ENCODE data around the gene RBM39.
"Not testable (repeated sequence)": the region's sequence is repeated elsewhere in the genome, so short reads cannot be mapped to it uniquely, and the experiment has no call there.

The RBM39 gene

GRCh38 chr20:35724321-35725230 is 17.5 kb downstream of the RBM39 start:
- no peak for DNase-seq

- not testable (repeated sequence) for DNase-seq
Observed at GRCh38 chr20:35723652-35724320, 18.3 kb downstream of the RBM39 start.

- DNase-seq, result not testable (repeated sequence)
Observed at GRCh38 chr20:35723275-35723639, 18.8 kb downstream of the RBM39 start.

GRCh38 chr20:35721621-35722020 is 20.4 kb downstream of the RBM39 start:
- DNase-seq, result no peak

GRCh38 chr20:35721219-35721618 is 20.8 kb downstream of the RBM39 start:
- no peak for DNase-seq

- no peak for DNase-seq
Observed at GRCh38 chr20:35720165-35721123, 21.6 kb downstream of the RBM39 start.

- DNase-seq, result peak; percentile 29
Observed at GRCh38 chr20:35719717-35720116, 22.3 kb downstream of the RBM39 start.

- no peak for DNase-seq
Observed at GRCh38 chr20:35718972-35719635, 23.0 kb downstream of the RBM39 start.

GRCh38 chr20:35718321-35718720 is 23.7 kb downstream of the RBM39 start:
- not testable (repeated sequence) for DNase-seq

- no peak for DNase-seq
Observed at GRCh38 chr20:35716330-35716729, 25.7 kb downstream of the RBM39 start.

GRCh38 chr20:35715652-35716051 is 26.4 kb downstream of the RBM39 start:
- no peak for DNase-seq

GRCh38 chr20:35714127-35714526 is 27.9 kb downstream of the RBM39 start:
- no peak for DNase-seq

- not testable (repeated sequence) for DNase-seq
Observed at GRCh38 chr20:35713120-35713519, 28.9 kb downstream of the RBM39 start.

GRCh38 chr20:35711588-35712209 is 30.4 kb downstream of the RBM39 start:
- no peak for DNase-seq

- DNase-seq, result no peak
Observed at GRCh38 chr20:35710884-35711587, 31.0 kb downstream of the RBM39 start.

GRCh38 chr20:35710039-35710438 is 32.0 kb downstream of the RBM39 start:
- no peak for DNase-seq

- DNase-seq, result no peak
Observed at GRCh38 chr20:35709259-35709658, 32.8 kb downstream of the RBM39 start.

GRCh38 chr20:35708502-35708901 is 33.6 kb downstream of the RBM39 start:
- no peak for DNase-seq

GRCh38 chr20:35706591-35707529 is 35.2 kb downstream of the RBM39 start:
- not testable (repeated sequence) for DNase-seq

- DNase-seq, result not testable (repeated sequence)
Observed at GRCh38 chr20:35705894-35706293, 36.2 kb downstream of the RBM39 start.

Measured in NCI-H82 (cell line).